Inflammatory macrophage (primary cell): Measurements from ENCODE around the gene WDR33.

ENCODE experiments used
- DNase-seq, 2 donors: peaks; one replicate each; pipeline ENCODE4 v3.0.0-alpha.2; 2020 to 2022

The WDR33 gene

DNA sequence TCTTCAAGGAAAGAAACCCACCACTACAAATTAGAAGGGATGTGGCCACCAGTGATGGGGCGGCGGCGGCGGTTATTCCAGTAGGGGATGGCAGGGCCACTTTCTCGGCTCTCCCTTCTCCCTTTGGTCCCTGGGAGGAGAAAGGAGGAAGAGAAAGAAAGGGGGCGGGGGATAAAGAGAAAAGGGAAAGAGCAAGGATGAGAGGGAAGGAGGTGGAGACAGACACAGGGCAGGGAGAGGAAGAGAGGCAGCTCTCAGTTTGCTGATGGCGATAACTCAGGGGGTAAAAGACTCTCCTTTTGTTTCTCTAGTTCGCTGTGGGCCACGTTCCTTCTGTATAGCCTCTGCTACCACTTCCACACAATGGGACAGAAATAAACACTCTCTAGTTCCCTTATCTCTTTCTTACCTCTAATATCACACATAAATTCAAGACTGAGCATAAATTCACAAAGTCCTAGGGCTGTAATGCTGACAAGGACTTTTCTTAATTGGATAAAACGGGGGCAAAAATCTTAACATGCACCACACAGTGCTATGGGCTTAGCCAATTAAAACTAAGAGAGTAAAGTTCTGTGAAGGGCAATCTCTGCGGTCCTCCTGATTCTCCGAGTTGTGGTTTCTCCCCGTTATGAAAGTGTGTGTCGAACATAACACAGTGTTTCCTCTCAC is 95.1 kb downstream of the WDR33 start:
- no peak for DNase-seq

DNA sequence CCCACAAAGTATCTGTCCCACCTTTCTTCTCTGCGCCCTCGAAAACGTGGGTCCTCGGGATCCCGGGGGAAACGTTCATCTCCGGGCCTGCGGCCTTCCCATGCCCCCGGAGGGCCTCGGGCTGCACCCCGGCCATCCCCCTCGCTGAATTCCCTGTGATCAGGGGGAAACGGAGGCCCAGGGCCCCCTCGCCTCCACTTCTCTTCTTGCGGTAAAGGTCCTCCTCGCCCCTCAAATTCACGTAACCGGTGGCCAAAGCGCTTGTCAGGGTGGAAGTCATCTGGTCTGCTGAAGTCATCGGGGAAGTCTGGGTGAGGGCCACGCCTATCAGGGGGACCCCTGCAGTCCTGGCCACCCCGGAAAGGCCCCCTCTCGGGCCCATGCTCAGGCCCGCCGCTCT is 97.4 kb downstream of the WDR33 start:
- DNase-seq = no peak

DNA sequence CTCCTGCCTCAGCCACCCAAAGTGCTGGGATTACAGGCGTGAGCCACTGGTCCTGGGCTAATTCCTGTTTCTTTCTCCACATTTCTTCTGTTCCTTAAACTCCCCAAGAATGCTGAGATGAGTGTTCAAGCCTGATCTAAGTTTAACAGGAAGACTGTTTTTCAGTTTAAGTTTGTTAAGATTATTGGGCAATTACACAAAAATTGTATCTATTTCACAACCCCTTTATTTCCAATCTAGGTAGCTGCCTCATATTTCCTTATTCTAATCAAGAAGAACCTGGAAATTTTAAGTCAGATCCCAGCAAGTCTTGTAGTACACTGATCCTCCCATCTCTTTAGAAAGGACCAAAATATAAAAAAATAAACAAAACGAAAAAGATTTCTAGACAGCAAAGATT is 98.0 kb downstream of the WDR33 start:
- peak in 1 of 2 donors; percentile 47 for DNase-seq

DNA sequence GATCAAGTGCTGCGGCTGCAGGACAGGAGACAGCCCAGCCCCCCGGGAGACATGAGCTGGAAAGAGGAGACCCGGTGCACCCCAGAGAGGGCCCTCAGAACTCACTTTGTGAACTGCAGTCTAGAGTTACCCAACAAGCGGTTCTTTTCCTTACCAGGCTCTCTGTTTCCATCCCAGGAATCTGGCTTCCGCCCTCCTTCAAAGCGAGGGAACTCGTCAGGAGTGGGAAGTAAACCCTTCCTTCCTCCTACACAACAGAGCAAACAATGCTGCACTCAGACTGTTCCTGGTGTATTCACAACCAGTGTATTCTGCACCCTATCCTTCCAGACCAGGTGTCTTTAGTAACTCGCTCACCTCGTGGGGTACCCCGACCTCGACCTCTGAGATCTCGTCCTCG is 101.6 kb downstream of the WDR33 start:
- DNase-seq = no peak

DNA sequence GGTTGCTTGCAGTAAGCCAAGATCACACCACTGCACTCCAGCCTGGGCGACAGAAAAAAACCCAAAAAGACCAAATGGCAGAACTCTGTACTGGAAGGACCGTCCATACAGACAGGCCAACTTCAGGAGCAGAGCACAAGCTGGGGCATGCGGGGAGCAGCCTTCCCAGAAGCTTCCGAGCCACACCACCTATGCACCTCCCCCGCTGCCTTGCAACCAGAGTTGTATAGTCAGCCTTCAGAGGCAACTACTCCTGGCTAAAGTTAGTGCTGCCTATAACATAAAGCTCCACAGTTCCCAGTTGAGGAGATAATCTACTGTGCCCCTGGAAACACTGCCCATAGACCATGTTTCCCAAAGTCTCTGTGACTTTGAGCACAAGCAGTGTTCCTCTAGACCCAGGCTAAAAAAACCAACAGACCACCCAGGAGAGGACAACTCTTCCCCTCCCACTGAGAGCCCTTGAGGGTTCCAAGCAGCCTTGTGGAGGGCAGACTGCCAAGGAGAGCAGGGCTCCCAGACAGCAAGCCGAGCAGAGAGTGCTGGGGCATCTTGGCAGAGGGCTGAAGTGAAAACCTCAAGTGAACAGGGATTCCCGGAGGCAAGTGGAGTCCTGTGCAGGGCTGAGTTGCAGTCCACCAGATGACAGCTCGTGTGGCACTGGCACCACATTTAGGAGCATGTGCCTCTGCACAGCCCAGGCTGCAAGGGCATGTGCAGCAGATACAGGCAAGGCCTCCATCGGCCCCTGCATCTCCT is 102.9 kb downstream of the WDR33 start:
- DNase-seq = no peak

DNA sequence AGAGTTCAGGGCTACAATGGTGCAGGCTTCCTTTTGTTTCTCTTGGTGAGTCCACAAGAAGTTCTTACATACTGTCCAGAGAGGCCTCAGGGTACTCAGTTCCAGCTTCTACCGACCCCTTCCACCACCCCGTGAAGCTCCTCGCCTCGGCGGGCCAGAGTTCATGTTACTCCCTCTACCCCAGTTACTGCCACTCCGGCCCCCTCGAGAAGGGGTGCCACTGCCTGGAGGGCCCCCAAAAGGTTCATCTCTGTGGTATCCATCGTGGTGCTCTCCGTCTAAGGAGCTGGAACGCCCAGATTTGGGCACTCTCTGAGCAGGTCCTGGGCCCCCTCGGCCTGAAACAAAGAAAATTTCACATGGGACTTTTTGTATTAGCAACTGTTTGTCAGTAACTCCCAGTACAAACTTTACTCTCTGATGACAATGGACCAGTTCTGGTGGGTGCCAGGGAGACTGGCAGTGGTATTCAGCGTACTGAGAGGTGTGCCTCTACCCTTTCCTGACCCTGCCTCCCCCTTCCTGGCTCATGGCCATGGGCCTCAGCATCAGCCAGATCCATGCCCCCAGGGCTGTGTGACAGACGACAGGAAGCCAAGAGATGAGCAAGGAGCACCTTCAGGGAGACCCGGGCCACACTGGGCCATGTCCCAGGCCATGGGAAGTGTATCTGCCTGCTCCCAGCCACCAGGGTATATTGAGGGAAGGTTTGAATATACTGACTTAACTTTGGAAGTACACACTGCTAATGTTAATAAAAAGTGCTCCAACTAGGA is 104.6 kb downstream of the WDR33 start:
- DNase-seq = no peak

DNA sequence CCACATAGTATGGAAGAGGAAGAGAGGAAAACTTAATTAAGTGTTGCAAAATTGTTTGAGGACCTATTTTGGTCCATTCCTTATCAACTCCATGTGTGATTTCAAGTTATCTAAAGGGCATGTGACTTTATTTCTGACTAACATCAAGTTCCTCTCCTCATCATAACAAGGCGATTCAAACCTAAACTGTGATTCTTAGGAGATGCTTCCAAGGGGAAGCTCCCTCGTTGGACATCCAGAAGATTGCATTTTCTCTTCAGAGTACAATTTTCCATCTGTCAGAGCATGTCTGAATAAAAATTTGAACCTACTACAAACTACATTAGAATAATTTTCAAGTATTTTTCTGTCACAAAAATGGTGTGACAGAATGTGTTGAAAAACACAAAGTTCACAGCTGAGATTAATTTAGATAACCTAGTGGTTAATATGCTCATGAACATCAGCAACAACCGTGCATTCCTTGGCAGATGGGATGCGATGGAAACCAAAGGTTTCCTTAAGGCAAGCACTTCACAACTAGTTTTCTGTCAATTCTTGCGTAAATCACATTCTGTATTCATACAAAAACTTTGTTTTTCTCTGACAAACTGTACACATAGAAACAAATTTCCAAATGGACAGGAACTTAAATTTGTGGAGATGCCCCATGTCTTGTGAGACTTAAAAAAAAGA is 105.4 kb downstream of the WDR33 start:
- DNase-seq = peak; percentile 25 to 60

DNA sequence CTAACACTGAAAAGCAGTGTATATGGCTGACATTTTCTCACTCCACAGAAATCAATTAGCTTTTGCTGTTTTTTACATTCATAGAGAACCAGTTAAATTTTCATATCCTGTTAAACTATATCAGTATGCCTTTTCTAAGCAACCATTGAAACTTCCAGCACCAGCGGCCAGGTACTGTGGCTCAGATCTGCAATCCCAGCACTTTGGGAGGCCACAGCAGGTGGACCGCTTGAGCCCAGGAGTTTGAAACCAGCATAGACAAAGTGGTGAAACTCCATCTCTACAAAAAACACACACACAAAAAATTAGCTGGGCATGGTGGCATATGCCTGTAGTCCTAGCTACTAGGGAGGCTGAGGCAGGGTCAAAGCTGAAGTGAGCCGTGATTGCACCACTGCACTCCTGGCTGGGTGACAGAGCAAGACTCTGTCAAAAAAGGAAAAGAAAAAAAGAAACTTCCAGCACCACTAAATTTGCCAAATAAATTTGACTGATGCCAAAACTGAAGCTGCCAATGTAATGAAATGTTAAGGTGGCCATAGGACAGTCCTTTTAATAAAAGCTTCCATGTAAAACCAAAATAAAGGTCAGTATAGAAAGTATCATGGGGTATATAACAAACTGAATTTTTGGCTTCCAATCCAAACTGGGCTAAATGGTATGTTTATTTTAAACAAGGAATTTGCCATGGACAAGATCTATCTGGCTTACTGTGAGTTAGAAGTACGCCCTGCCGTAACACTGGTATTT is 106.2 kb downstream of the WDR33 start:
- no peak for DNase-seq

DNA sequence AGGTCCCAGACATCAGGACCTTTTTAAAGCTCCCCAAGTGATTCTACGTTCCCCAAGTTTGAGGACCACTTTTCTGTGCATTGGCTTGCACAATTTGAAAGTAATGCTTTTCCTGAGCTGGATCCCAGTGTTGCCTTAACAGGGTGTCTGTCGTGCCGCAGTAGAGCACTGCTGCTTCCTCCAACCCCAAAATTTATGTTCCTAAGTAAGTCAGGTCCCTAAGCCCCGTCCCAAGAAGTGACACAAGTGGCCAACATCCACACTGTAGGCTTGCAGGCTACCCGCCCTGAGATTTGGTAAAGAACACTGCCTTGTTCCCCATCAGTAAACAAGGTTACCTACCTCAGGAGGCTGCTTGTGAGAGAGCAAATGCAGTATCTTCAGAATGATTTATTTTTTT is 107.7 kb downstream of the WDR33 start:
- no peak for DNase-seq

DNA sequence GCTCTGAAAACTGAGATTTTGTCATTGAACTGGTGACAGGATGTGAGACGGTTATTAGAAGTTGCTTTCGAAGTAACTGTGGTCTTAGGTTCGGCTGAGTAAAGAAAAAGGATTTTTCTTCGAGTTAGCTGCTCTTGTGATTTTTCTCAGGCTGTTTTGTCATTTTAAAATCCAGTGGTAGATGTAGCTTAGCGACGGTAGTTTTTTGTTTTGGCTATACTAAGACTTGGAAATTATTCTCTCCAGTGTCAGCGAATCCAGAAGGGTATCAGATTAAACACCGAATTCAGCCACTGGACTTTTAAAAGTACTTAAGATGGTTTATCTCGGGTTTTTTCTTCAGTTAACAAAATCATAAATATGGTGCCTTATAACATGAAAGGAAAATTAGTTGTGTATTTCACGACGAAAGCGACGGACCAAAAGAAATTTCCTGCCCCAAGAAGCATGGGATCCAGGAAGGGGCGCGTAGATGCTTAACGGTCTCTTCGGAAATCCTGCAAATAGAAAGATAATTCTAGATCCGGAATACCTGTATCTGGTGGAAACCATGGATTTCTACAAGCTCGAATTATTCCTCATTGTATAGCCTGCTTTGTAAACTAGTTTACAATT is 108.5 kb downstream of the WDR33 start:
- DNase-seq = no peak

DNA sequence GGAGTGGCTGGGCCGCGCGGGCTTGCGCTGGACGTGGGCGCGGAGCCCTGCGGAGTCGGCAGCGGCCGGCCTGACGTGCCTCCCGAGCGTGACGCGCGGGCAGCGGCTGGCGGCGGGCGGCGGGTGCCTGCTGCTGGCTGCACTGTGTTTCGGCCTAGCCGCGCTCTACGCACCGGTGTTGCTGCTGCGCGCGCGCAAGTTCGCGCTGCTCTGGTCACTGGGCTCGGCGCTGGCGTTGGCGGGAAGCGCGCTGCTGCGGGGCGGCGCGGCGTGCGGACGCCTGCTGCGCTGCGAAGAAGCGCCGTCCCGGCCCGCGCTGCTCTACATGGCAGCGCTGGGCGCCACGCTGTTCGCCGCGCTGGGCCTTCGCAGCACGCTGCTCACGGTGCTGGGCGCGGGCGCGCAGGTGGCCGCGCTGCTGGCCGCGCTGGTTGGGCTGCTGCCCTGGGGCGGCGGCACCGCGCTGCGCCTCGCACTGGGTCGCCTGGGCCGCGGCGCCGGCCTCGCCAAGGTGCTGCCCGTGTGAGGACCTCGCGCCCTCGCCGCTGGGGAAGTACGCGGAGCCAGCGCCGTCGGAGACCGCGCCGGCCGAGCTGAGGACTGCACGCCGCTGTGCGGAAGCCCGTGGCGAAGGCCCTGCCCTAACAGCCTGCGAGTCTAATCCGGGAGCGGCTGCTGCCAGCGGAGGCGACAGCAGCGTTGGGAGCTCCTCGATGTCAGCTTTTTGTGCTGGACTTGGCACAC is 109.1 kb downstream of the WDR33 start:
- peak; percentile 81 to 89 for DNase-seq

DNA sequence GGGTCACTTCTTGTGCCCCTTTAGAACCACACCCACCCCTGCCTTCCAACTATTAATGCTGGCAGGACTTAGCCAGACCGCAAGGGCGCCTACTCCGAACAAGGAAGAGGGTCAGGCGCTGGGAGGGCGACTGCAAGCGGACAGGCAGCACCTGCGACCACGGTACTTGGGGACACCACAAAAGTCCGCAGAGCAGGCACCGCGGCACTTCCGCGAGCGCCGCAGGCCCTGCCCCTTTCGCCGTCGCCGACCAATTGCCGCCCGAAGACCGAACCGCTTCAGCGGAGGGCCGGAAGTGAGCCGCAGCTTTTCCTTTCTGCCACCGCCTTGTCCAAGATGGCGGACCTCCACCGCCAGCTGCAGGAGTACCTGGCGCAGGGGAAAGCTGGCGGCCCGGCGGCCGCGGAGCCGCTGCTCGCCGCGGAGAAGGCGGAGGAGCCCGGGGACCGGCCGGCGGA is 109.7 kb downstream of the WDR33 start, which contains the start of gene SFT2D3:
Gene SFT2D3 (plus strand): TSS at position 305 of the 458 bp plus-strand sequence. CDS start 32 bp downstream, at position 337.
- DNase-seq = peak; percentile 92 to 95

DNA sequence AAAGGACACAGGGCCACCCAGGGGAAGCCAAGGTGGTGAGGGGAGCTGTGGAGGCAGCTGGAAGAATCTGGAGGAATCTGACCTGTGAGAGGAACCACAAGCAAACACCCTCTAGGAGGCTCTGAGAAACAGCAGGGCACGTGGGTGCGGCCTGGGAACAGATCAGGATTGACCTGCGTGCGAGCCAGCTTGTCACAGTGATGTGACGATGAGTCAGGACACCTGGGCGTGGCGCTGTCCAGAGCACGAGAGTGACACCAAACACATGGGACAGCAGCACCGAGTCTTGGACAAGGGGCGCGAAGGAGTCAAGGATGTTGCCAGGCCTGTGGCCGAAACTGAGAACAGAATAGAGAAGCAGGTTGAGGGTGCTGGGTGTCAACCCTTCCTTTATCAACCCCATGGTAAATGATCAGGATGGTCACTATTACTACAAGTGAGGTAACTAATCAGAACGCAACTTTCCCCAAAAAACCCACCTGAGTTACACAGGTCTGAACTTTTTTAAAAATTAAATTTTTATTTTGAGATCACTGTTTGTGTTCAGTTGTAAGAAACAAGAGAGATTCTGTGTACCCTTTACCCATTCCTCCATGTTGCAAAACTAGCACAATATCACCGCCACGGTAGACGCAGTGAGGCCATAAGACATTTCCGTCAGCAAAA is 110.3 kb downstream of the WDR33 start:
- DNase-seq = peak; percentile 94 to 98

DNA sequence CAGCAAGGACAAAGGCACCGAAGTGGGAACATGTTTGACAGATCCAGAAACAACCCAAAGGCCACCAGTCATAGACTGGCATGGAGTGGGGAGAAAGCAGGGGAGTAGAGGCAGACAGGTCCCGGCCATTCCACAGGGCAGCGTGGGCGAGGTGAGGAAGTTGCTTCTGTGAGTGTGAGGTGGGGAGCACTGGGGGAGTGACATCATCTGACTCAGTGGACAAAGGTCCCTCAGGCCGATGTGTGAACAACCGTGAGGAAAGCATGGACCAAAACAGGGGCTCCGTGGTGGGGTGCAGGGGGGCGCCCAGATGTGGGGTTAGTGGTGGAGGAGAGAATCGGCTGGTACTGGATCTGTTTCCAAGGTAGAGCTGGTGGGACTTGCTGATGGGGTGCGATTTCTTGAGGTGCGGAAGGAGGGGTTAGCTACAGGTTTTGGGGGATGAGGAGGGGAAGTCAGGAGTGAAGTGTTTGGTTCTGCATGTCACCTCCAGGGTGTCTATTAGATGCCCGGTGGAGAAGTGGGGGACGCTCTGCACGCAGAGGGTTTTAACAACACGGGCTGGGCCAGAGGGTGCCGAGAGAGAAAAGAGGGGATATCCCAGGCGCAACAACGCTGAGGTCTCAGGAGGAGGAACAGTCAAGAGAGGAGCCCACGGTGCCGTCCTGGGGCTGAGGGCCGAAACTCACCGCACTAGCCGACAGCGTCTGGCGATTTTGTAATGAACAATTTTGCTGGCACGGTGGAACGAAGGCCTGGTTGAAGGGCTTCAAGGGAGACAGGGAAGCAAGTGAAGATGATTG is 112.2 kb downstream of the WDR33 start:
- no peak for DNase-seq

DNA sequence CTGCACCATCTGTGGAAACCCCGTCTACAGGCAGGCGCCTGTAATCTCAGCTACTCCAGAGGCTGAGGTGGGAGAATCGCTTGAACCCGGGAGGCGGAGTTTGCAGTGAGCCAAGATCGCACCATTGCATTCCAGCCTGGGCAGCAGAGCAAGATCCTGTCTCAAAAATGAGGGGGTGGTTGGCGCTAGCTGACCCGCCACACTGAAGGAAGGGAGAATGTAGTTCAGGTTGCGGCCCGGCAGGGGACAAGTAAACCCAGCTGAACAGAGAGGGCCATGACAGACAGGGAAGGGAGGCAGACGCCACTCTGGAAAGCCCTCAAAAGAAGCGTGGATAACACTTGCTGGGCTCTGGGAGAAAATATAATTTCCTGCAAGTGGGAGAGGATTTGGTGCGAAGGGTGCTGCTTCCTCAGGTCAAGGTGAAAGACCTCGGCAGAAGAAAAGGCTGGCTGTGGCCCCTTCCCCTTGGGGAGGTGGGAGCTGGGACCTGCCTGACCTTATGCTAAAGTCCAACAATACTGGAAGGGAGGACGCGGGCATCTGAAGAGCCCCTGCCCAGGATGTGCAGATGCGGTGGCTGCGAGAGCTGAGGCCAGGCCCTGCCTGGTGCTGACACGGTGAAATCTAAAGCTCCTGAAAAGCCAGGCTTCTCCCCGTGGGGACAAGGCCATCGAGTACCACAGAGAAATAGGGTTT is 113.3 kb downstream of the WDR33 start:
- DNase-seq = no peak

DNA sequence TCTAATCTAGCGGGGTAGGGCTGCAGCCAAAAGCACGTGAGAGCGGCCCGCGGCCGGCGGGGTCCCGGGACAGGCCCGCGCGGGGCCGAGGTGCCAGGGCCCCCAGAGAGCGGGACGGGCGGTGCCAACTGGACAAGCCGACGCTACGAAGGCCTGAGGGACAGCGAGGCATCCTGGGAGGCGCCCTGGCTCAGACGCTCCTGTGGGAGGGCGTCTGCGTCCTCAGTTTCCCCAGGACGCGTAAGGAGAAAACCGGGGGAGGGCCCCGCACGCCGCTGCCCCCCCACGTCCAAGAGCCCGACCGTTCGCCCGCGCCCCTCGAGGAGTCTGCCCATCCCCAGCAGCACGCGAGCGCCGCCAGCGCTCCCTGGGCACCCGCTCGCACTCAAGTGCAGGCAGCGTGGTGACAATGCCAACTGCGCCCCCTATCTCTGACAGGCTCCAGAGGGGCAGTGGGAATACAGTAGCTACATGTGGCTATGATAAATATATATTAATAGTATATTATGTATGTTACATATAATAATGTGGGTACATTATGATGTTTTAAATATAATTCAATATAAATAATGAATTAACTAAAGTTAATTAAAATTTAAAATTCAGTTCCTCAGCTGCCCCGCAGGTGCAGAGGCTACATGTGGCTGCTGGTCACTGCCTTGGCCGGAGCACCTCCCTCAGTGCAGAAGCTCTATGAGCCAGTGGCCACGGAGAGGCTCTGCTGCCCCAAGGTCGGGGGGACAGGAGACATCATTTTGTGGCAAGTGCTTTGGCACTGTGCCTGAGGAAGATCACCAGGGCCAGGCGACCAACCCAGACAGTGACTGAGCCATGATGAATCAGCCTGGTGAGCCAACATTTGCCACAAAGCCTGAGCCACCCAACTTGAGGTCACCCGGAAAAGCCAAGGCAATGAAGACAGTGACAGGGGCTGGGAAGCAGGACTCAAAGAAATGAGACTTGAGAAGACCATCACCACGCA is 115.2 kb downstream of the WDR33 start:
- DNase-seq = peak; percentile 40 to 57

DNA sequence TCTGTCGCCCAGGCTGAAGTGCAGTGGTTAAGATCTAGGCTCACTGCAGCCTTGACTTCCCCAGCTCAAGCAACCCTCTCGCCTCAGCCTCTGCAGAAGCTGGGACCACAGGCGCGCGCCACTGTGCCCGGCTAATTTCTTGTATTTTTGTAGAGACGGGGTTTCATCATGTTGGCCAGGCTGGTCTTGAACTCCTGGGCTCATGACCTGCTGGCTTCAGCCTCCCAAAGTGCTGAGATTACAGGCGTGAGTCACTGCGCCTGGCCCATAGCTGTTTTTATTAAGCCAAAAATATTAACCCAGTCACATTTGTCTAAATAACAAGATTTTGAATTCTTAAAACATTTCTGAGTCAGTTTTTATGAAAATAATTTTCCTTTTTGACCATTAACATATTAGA is 116.0 kb downstream of the WDR33 start:
- DNase-seq = no peak
